ENCODE data around the gene C1QL4. TPM values are rescaled to one million over a fixed set of nuclear protein-coding genes. Genes with fewer than 3 reads are reported as not detected.

Gene C1QL4
- total and polyA plus RNA-seq, 9 of the 15 experiments (the other 6 are each of a cell fraction or from before 2014, with no cell fraction given): 0.08 to 2.1 (median 0.31) TPM

GRCh38 chr12:49347311-49348193 lies 10.6 kb upstream of the C1QL4 start (continued):
- TF ChIP-seq LCOR (CRISPR knock-in tag; IDR thresholded peaks at IDR 0.05) (no peak), EGR1 (conservative IDR thresholded peaks at IDR 0.05) (peak; percentile 65; the same call in 1 of the 2 replicates), RBM34 (IDR thresholded peaks at IDR 0.05; ENCODE audit: borderline replicate concordance, insufficient read depth, low read length) (no peak), C11orf30 (IDR thresholded peaks at IDR 0.05; ENCODE audit: low read depth) (no peak), ZFP91 (CRISPR knock-in tag; IDR thresholded peaks at IDR 0.05) (no peak), NCOR1 (IDR thresholded peaks at IDR 0.05) (no peak), CHD7 (IDR thresholded peaks at IDR 0.05; ENCODE audit: low read depth, low read length) (no peak), DLX4 (CRISPR knock-in tag; IDR thresholded peaks at IDR 0.05) (no peak), KLF16 (IDR thresholded peaks at IDR 0.05) (peak; percentile 46; the same call in 1 of the 2 replicates), ZNF354B (CRISPR knock-in tag; IDR thresholded peaks at IDR 0.05) (no peak), TAF1 (IDR thresholded peaks at IDR 0.05; ENCODE audit: control insufficient read depth, extremely low read depth, insufficient read depth, low read length, severe bottlenecking) (no peak), ELF2 (CRISPR knock-in tag; IDR thresholded peaks at IDR 0.05) (no peak), MAZ (CRISPR knock-in tag; conservative IDR thresholded peaks at IDR 0.05 in 1 of 2, IDR thresholded peaks at IDR 0.05 in 1 of 2) (peak; percentile 53 to 86)

All from K562 (cell line).